Putamen (tissue), 1 donor: ENCODE data around the gene EML1.

Experiments
- DNase-seq: peaks from one replicate; pipeline ENCODE4 v3.0.0-alpha.2; 2016; ENCODE audit warnings: low spot score

EML1 gene

DNA sequence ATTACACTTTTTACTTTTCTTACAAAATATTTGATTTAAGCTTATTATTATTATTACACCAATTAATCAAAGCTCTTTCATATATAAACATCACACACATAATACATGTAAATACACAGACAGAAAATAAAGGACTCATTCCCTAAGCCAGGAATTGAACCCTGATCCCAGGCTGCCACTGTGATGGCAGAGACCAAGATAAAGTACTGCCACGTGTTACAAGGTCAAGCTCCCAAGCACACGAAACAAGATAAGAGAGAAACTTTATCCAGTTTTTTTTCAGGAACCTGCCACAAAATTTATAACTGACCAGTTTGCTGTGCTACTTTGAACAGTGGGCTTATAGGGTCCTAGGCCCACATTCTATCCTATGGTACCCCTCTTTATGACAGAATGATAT is 111.3 kb downstream of the EML1 start:
- no peak for DNase-seq

DNA sequence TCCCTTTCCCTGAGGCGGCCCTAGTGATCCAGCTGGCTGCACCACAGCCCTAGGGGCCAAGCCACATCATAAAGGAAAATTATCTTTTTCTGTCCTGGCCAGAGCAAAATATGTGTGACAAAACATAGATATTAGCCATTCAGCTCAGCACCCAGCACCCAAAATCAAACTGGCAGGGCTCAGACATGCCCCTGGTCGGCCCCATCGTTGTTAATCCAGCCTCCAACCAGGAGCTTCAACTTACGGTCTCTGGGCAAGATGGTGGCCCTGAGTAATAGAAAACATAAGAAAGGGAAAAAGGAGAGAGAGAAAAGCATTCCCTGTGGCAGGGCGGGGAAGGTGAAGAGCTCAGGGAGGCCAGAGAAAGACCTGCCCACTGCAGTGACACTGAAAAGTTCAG is 111.9 kb downstream of the EML1 start:
- no peak for DNase-seq

DNA sequence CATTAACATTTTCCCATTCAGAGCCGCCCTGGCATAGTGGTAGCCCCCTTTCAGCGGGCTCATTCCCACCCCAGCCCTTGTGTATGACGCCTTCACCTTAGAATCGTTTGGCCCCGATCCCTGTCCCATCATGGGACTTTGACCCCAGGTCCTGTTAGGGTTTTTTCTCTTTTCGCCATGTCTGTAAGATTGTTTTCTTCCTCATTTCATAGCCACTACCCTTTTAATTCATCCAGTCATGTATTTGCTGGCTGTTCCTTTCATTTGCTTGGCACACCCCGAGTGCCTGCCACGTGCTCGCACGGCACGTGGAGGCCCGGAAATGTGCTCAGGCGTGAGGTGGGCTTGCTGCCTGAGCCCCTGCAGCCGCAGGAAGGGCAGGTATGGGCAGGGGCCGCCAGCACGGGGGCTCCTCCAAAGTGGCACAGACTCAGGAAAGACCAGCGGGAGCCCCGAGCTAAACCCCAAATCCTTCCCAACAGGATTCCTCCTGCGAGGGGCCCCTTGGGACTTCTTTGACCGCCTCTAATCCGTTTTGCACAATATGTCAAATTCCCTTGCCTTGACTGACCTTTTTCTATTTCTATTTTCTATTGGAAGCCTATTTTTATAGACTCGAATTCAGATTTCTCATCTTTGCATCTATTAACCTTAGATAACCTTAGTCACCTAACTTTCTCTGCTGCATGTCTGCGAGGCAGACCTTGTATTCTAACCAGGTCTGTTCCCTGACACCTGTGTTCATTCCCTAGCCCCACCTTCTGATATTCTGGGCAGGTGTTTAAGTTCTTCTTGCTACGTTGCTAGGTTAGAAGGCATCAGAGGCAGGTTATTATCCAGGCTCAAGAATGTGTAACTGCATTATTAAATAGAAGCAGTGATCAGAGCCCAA is 114.8 kb downstream of the EML1 start:
- no peak for DNase-seq

DNA sequence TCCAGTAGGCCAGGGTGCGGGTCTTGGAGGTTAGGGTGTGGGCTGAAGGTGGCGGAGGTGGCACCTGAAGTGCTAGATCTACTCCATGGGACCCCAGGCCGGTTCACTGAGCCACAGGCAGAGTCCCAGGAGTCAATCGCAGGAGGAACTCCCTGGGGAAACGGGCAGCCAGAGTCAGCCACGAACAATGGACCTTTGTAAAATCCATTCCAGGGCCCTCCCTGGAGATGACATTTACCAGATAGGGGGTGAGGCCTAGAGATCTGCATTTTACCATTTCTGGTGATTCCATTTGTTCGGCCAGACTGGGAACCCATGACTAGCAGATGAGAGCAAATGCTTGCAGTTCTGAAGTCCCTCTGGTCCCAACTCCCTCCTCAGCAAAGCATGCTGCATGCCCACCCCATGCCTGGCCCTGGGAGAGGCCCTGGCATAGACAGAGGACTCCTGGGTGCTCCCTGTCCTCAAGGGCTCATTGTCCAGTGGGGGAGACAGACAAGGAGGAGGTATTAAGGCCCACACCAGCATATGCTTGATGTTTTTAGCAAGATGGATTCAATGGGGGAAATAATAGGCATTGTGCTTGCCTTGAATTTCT is 115.5 kb downstream of the EML1 start:
- no peak for DNase-seq

DNA sequence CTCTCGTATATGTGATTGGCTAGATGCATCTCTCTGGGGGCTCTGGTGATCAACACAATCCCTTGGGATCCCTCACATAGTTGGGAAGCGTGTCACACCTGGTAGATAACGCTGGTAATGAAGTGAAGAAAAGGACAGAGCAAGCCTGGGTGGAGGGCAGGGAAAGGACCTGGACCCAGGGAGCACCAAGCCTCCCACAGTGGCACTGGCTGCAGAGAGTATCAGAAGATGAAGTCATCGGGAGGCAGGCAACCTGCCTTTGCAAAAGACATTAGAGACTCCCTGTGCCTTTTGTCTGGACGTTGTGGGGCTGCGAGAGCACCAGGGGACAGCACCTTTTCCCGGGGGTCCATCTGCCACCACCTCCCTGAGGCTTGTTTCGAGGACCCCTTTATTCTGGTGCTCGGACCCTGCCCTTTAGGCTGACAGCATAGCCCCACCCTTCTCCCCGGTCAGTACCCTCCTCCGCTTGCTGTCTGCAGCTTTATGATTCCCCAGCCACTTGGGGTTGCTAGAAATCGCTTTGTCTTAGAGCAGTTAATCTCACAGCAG is 116.4 kb downstream of the EML1 start:
- DNase-seq, result no peak

DNA sequence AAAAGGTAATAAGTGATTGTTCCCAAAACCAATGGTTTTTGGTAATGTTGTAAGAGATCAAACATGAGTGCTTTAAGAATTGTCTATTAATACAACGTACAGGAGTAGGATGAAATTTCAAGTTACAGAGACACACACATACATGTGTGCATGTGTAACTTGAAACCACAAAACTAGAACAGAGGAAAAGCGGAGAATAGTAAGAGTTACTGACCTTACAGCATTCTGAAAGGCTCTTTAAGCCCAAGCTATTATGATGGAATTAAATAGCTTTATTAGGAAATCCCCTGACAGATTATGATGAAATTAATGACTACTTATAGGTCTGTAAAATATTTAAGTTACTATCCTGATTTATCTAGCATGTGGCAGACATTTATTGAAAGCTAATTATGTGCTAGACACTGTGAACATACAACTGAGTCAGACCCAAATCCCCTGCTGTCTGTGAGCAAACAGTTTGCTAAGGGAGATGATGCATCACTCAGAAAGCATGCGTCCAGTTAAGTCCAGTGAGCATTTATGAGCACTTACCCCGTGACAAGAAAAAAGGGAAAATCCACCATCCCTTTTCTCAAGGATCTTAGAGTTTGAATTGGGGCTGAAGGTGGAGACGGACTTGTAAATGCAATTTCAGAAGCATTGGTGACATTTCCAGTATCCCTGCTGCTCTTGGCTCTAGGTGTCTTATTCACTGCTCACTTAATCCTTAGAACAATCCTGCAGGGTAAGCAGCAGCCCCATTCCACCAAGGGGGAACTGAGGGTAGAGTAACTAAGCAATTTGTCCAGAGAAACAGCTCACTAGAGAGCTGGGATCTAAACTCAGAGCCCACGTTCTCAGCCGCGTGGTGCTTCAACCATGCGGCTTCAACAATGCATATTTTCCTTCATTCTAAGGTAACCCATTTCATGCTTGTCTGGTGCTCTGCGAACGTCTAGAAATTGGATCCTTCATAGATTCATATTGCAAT is 117.4 kb downstream of the EML1 start:
- DNase-seq, result no peak

DNA sequence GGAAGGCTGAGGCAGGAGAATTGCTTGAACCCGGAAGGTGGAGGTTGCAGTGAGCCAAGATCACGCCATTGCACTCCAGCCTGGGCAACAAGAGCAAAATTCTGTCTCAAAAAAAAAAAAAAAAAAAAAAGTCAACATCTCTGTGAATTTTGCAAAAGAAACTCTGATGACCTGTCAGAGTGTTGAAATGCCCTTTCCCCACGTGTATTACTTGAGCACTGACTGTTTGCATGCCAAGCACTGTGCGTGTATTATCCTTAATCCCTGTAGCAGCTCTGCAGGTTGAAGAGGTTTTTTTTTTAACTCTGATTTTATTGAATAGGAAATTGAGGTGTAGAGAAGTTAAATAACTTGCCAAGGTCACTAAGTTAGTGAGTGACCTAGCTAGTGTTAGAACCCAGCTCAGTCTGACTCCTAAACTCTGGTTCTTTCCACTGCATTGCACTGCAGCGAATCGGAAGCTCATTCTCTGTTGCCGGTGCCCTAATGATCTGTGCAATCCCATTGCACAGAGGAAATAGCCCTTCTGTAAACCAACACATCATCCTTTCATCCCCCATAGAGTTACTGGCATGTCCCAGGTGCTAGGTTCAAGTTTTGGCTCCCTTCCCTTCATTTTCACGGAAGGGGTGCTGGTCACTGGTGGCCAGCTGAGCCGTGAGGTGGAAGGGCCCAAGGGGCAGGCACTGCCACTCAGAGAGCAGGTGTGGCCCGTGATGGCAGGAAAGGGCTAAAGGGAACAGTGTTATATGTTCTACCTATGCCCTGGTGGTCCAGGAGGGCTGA is 122.3 kb downstream of the EML1 start:
- no peak for DNase-seq

DNA sequence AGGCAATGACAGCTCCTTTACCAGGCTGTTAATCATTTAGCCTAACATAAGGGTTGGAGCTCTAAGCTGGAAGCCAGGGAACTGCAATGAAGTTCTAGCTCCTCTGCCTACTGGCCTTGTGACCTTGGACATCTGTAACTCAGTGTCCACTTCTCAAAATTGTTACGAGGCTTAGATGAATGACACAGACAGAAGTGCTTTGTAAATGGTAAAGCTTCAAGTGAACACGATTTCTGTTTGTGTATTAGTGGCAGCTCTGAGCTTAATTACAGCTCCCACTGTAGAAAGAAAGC is 122.8 kb downstream of the EML1 start:
- DNase-seq, result no peak

DNA sequence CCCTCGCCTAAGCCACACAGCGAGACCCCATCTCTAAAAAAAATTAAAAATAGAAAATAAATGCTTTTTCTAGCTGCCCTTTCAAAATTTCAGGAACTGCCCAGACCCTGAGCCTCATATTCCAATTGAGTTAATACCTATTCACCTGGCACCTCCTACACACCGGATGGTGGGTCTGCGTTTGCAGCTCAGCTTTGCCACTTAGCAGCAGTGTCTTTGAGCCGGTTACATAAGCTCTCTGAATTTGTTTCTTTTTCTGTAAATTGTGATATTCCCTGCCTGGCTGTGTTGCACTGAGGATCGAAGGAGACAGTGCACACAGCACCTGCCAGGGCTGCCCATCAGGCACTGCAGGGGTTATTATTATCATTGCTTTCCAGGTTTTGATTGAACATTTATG is 125.6 kb downstream of the EML1 start:
- peak; percentile 70 for DNase-seq

DNA sequence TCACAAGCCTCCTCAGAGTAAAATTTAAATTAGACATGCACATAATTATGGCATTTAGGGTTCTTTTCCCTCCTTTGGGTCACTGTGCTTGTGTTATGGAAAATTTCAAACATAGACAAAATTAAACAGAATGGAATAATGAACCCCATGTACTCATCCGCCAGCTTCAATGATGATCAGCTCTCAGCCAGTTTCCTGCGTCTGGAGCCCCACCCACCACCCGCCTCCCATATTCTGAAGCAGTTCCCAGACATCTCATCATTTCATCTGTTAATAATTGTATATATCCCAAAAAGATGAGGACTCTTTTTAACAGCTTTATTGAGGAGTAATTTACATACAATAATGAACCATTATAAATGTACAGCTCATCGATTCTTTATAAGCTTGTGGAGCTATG is 128.2 kb downstream of the EML1 start:
- DNase-seq, result peak; percentile 43

DNA sequence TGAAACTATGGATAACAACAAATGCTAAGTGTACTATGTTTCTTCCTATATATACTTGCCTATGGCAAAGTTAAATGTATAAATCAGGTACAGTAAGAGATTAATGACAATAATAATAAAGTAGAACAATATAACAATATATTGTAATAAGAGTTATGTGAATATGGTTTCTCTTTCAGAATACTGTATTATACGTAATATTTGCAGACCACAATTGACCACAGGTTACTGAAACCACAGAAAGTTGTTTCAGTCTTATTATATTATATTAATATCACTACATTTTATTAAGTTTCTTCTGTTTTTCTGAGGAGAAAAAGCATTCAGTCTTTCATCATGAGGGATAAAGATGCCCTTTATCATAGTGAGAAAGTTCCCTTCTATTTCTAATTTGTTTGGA is 131.2 kb downstream of the EML1 start:
- DNase-seq, result no peak

DNA sequence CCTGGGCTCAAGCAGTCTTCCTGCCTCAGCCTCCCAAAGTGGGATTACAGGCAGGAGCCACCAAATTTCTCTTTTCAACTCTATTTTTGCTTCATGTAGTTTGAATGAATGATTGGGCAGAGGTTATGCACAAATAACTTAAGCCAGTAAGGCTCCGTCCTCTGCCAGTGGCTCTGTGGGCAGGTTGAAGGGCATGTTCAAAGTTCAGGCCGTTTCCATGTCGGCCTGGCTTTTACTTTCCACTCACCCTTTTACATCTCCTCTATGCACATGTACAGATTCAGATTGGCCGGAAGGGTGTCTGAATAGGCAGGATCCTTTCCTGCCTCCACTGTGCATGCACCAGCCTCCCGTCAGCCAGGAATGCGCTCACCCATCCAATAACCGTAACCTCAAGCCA is 132.3 kb downstream of the EML1 start:
- no peak for DNase-seq

DNA sequence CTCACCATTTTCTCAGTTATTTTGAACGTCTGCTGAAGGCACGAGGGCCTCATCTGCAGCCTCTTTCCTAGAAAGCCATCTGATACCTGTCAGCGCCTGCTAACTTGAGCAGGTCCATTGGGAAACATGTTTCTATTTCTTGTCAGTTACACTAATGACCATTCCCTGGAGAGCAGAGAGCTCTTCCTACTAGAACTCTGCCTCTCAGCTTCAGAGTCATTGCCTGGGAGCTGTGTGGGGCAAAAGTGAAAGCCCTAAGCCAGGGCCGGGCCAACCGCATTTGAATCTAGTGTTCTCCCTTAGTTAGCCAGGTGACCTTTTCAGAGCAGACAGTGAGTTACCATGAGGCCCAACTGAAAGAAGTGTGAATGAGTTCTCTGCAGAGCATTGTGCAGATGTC is 135.8 kb downstream of the EML1 start:
- no peak for DNase-seq

DNA sequence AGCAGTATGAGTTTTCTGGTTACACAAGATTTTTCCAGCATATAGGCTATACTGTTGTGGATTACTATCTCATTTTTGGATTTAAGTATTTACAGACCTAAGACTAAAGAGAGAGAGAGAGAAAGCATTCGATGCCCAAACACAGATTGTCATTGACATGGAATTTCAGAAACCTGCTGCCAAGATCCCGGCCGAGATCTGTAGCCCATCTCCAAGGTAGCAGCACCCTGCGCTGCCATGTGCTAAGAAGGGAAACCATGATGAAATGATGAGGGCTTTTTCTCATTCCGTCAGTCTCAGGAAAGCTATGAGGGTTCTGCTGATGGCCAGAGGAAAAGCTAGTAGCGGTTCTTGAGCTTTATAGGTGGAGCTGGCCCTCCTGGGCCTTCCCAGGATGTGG is 136.4 kb downstream of the EML1 start:
- no peak for DNase-seq

DNA sequence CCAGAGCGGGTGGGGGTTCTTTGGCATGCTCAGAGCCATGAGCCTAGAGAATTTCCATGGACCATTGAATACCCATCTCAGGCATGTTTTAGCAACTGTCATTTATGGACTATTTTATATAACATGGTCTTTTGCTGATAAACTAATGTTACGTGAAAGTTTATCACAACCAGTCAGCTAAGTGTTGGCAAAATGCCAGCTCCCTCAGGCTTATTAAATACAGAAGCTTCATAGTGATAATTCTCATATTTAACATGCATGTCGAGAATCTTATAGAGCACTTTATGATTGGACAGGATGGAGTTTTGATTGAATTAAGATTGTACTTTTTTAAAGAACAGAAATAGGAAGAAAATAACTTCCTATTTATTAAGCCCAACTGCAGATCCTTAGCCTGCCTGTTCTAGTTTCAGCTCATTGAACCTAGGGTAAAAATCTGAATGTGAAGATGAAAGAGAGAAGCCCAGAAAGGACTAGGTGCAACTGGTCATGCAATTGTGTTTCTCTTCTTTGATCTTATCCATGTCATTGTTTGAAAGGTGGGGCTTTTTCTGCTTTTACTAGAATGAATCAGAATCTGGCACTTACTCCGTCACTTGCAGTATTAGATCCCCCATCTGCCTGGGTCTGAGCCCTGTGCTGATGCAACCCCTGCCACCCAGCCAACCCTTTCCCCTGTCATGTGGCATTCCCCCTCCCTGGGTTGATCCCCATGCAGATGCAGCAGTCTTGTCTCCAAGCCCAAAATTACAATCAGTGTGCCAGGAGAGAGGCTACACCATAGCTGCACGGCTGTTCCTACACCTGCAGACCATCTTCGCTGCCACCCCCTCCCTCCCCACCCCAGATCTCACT is 137.4 kb downstream of the EML1 start:
- no peak for DNase-seq

DNA sequence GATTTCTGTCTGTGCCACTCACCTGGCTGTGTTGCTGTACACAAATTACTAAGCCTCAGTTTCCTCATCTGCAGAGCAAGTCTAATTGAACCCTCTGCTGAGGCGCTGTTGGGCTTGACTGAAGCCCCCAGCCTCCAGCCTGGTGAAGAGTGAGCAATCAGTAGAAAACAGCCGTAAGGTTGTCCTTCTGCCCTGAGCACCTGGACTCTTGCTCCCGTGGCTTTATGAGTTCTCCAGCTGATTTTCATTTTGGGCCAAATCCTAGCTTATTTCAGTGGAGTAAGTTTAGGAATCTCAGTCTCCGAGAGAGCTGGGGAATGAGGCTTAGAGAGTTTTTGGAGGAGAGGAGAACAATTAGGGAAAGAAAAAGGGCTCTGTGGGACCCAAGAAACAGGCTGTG is 138.1 kb downstream of the EML1 start:
- no peak for DNase-seq

DNA sequence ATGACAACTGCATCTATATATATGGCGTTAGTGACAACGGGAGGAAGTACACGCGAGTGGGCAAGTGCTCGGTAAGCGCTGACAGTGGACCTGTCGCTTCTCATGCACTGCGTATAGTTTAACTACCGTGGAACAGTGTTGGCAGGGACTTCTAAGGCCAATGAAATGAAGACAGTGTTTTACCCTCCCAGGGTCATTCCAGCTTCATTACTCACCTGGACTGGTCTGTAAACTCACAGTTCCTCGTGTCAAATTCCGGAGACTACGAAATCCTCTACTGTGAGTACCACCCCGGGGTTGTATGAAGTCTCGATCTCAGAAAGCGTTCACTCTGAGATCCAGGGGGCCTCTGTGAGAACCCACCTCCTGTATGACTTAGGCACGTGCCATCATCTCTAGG is 142.8 kb downstream of the EML1 start:
- DNase-seq, result no peak

DNA sequence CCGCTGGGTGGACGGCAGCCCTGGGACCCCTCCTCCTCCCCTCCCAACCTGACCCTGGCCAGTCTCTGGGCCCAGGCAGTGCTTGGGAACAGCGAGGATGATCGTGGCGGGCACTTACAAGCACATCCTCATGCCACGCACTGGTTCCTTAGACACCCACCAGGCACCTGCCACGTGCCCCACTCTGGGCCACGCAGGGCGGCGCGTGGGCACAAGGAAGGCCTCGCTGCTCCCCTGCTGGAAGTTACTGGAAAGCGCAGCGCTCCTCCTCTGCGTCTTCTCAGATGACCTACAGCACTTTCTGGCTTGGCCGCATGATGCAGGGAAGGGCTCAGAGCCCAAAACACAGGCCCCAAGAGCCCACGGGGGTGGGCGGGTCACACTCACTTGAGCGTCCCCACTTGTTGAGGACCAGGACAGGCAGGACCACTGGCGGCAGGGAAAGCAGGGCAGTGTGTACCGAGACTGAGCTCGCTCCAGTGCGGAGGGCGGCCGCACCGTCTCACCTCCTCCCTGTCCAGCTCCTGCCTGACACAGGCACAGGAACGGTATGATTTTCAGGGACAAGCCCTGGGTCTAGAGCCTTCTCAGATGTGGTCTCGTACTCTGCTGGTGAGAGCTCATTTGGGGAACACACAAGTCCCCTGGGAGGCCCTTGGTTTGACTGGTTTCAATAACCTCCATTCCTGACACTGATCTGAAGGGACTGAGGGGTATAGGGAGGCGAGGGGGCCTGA is 143.7 kb downstream of the EML1 start:
- no peak for DNase-seq

DNA sequence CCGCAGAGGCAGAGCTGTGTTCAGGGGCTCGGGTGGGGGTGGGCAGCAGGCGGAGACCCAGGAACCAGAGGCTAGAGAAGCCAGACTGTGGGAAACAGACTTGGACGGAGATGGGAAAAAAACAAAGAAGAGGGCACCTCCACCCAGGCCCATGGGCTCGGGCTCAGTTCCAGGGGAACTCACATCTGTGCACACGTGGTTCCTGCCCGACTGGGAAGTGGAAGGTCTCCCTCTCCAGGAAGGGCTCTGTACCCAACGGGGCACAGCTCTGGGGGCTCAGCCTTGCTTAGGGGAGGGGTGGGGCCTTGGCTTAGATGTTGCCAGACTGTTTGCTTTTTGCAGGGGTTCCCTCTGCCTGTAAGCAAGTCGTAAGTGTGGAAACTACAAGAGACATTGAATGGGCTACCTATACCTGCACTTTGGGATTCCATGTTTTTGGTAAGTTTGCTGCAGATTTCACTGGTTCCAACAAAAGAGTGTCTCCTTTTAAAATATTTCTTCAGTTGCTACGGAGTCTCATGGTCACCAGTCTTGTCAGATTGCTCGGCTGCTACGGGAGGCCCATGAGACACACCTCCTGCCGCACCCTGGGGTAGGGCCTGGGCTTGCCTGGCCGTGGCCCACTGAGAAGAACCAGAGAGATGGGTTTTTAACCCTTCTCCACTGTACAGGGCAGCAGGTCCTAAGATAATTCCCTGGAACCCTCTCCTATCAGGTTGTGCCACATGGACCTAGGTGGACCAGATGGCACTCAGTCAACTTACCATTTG is 144.4 kb downstream of the EML1 start:
- no peak for DNase-seq
